SK-N-SH treated with all-trans-retinoic acid at 6 μM for 48 hours (cell line): ENCODE results near the gene SLC7A5.
"Not testable (repeated sequence)": the region's sequence is repeated elsewhere in the genome, so short reads cannot be mapped to it uniquely, and the experiment has no call there.

ENCODE experiments used
- ATAC-seq: fragments of 200-7000 bp; cut with Tn5 transposase; 3 replicates; pipeline ENCODE4 v1.9.1; 2020; ENCODE audit warnings: mild to moderate bottlenecking, moderate library complexity
- ARNTL ChIP-seq: fragments of 450-650 bp; formaldehyde crosslinking; IDR thresholded peaks from 2 replicates; pipeline ENCODE4 v1.5.0; 2020; ENCODE audit warnings: low read depth, mild to moderate bottlenecking, moderate library complexity, borderline replicate concordance
- BACH2 ChIP-seq: fragments of 250-450 bp; sonication (Bioruptor Pico); IDR thresholded peaks from 2 replicates; pipeline ENCODE4 v1.9.0; 2021; ENCODE audit warnings: mild to moderate bottlenecking, borderline replicate concordance
- CREB5 ChIP-seq: fragments of 250-450 bp; sonication (Bioruptor Pico); IDR thresholded peaks from 2 replicates; pipeline ENCODE4 v1.5.1; 2020; ENCODE audit warnings: low read depth, mild to moderate bottlenecking, moderate library complexity
- CSDC2 ChIP-seq: fragments of 250-450 bp; sonication (Bioruptor Pico); IDR thresholded peaks from 2 replicates; pipeline ENCODE4 v1.5.0; 2020; ENCODE audit warnings: mild to moderate bottlenecking, moderate library complexity
- CSRNP3 ChIP-seq: fragments of 250-450 bp; sonication (Bioruptor Pico); IDR thresholded peaks from 2 replicates; pipeline ENCODE4 v1.5.1; 2021; ENCODE audit warnings: mild to moderate bottlenecking, moderate library complexity
- ESRRG ChIP-seq: fragments of 250-450 bp; sonication (Bioruptor Pico); IDR thresholded peaks from 2 replicates; pipeline ENCODE4 v1.6.1; 2021; ENCODE audit warnings: mild to moderate bottlenecking
- GLIS3 ChIP-seq: fragments of 250-450 bp; sonication (Bioruptor Pico); IDR thresholded peaks from 2 replicates; pipeline ENCODE4 v1.5.0; 2020; ENCODE audit warnings: mild to moderate bottlenecking, moderate library complexity
- ISL1 ChIP-seq: fragments of 250-450 bp; sonication (Bioruptor Pico); IDR thresholded peaks from 2 replicates; pipeline ENCODE4 v2.1.2; 2022; ENCODE audit warnings: mild to moderate bottlenecking, moderate library complexity
- PATZ1 ChIP-seq: fragments of 250-450 bp; sonication (Bioruptor Pico); IDR thresholded peaks from 2 replicates; pipeline ENCODE4 v1.8.0; 2020; ENCODE audit warnings: mild to moderate bottlenecking, moderate library complexity, borderline replicate concordance
- POU6F1 ChIP-seq: fragments of 250-450 bp; sonication (Bioruptor Pico); IDR thresholded peaks from 2 replicates; pipeline ENCODE4 v1.8.0; 2021; ENCODE audit warnings: low read depth, mild to moderate bottlenecking, moderate library complexity, borderline replicate concordance
- PPARA ChIP-seq: fragments of 250-450 bp; sonication (Bioruptor Pico); IDR thresholded peaks from 2 replicates; pipeline ENCODE4 v1.5.0; 2020; ENCODE audit warnings: mild to moderate bottlenecking, borderline replicate concordance
- RARB ChIP-seq: fragments of 250-450 bp; sonication (Bioruptor Pico); IDR thresholded peaks from 2 replicates; pipeline ENCODE4 v1.8.0; 2021; ENCODE audit warnings: mild to moderate bottlenecking, moderate library complexity
- SNAI2 ChIP-seq: fragments of 250-450 bp; sonication (Bioruptor Pico); IDR thresholded peaks from 2 replicates; pipeline ENCODE4 v1.5.0; 2020; ENCODE audit warnings: mild to moderate bottlenecking, moderate library complexity
- TCF4 ChIP-seq: fragments of 250-450 bp; sonication (Bioruptor Pico); IDR thresholded peaks from 2 replicates; pipeline ENCODE4 v1.8.0; 2021; ENCODE audit warnings: mild to moderate bottlenecking, moderate library complexity, borderline replicate concordance
- TOX ChIP-seq: fragments of 250-450 bp; sonication (Bioruptor Pico); IDR thresholded peaks from 2 replicates; pipeline ENCODE4 v1.8.0; 2021; ENCODE audit warnings: mild to moderate bottlenecking, moderate library complexity, borderline replicate concordance
- TSHZ2 ChIP-seq: fragments of 250-450 bp; sonication (Bioruptor Pico); IDR thresholded peaks from 2 replicates; pipeline ENCODE4 v1.5.0; 2020; ENCODE audit warnings: mild to moderate bottlenecking, moderate library complexity
- ZC3H10 ChIP-seq: fragments of 250-450 bp; sonication (Bioruptor Pico); IDR thresholded peaks from 2 replicates; pipeline ENCODE4 v1.5.1; 2021; ENCODE audit warnings: mild to moderate bottlenecking, moderate library complexity
- ZFP3 ChIP-seq: fragments of 250-450 bp; sonication (Bioruptor Pico); IDR thresholded peaks from 2 replicates; pipeline ENCODE4 v1.5.0; 2020; ENCODE audit warnings: mild to moderate bottlenecking, moderate library complexity
- ZFP30 ChIP-seq: fragments of 450-650 bp; formaldehyde crosslinking; IDR thresholded peaks from 2 replicates; pipeline ENCODE4 v1.5.0; 2022; ENCODE audit warnings: mild to moderate bottlenecking, moderate library complexity
- ZNF565 ChIP-seq: fragments of 450-650 bp; formaldehyde crosslinking; conservative IDR thresholded peaks from 2 replicates; pipeline ENCODE4 v1.5.0; 2020; ENCODE audit warnings: low read depth, mild to moderate bottlenecking, moderate library complexity
- ZNF70 ChIP-seq: fragments of 450-650 bp; formaldehyde crosslinking; IDR thresholded peaks from 2 replicates; pipeline ENCODE4 v1.5.0; 2020; ENCODE audit warnings: mild to moderate bottlenecking, moderate library complexity

The SLC7A5 gene

GRCh38 chr16:87881324-87882200, 12.3 kb upstream of the SLC7A5 start (continued):
- TF ChIP-seq CREB5 (no peak), TCF4 (CRISPR knock-in tag) (no peak), ISL1 (no peak), ARNTL (CRISPR knock-in tag) (no peak), CSRNP3 (CRISPR knock-in tag) (no peak)

- no peak for ATAC-seq
- no peak for TF ChIP-seq TOX (CRISPR knock-in tag)
- no peak for TF ChIP-seq TSHZ2 (CRISPR knock-in tag)
- no peak for TF ChIP-seq BACH2
- no peak for TF ChIP-seq PPARA (CRISPR knock-in tag)
- TF ChIP-seq ZNF565 (CRISPR knock-in tag) = no peak
- TF ChIP-seq CSRNP3 (CRISPR knock-in tag) = no peak
- TF ChIP-seq ZFP3 = no peak
- no peak for TF ChIP-seq ZC3H10 (CRISPR knock-in tag)
- TF ChIP-seq ZFP30 = no peak
- TF ChIP-seq ESRRG (CRISPR knock-in tag) = no peak
- TF ChIP-seq CSDC2 (CRISPR knock-in tag) = no peak
- no peak for TF ChIP-seq TCF4 (CRISPR knock-in tag)
- TF ChIP-seq GLIS3 (CRISPR knock-in tag) = no peak
- no peak for TF ChIP-seq POU6F1 (CRISPR knock-in tag)
- no peak for TF ChIP-seq ZNF70 (CRISPR knock-in tag)
- no peak for TF ChIP-seq CREB5
- TF ChIP-seq RARB (CRISPR knock-in tag) = no peak
- no peak for TF ChIP-seq SNAI2
- TF ChIP-seq PATZ1 (CRISPR knock-in tag) = no peak
- TF ChIP-seq, all 23 proteins: peak for 0
Observed at GRCh38 chr16:87880117-87880696, 10.9 kb upstream of the SLC7A5 start.

- ATAC-seq = not testable (repeated sequence)
Observed at GRCh38 chr16:87879411-87880013, 10.2 kb upstream of the SLC7A5 start.
